ENCODE measurements around the gene SNRK. TPM values are rescaled to one million over a fixed set of nuclear protein-coding genes. Genes with fewer than 3 reads are reported as not detected.

Gene SNRK
- total and polyA plus RNA-seq, 9 of the 15 experiments (the other 6 are each of a cell fraction or from before 2014, with no cell fraction given) = 1.7 to 12.3 (median 7.3) TPM

GRCh38 chr3:43338295-43338694 is 52.0 kb downstream of the SNRK start (continued):
- TF ChIP-seq CTBP1 (IDR thresholded peaks at IDR 0.05; ENCODE audit: borderline replicate concordance) (no peak), ZNF280B (CRISPR knock-in tag; IDR thresholded peaks at IDR 0.05) (peak; percentile 83; the same call in 1 of the 2 replicates), SMARCA5 (IDR thresholded peaks at IDR 0.05) (no peak), SMARCC2 (IDR thresholded peaks at IDR 0.05; ENCODE audit: low read depth) (no peak), ZFX (CRISPR knock-in tag; IDR thresholded peaks at IDR 0.05) (no peak), ZFPM2 (CRISPR knock-in tag; IDR thresholded peaks at IDR 0.05) (no peak), SAFB (IDR thresholded peaks at IDR 0.05; ENCODE audit: borderline replicate concordance, low read depth, low read length) (no peak), HES1 (IDR thresholded peaks at IDR 0.05; ENCODE audit: low read depth) (no peak), RHOXF2B (CRISPR knock-in tag; conservative IDR thresholded peaks at IDR 0.05) (no peak), SRF (CRISPR knock-in tag; IDR thresholded peaks at IDR 0.05) (no peak), MED1 (CRISPR knock-in tag; IDR thresholded peaks at IDR 0.05; ENCODE audit: borderline replicate concordance) (no peak), TRIM28 (IDR thresholded peaks at IDR 0.05) (peak; percentile 100), NFYB (IDR thresholded peaks at IDR 0.05; ENCODE audit: extremely low read depth, insufficient read length) (no peak), HNRNPLL (IDR thresholded peaks at IDR 0.05; ENCODE audit: low read depth, low read length, poor library complexity, severe bottlenecking) (no peak), ZNF444 (CRISPR knock-in tag; IDR thresholded peaks at IDR 0.05) (no peak), CREB1 (IDR thresholded peaks at IDR 0.05) (no peak), CREB1 (CRISPR knock-in tag; IDR thresholded peaks at IDR 0.05) (no peak), PYGO2 (tag; IDR thresholded peaks at IDR 0.05) (0 out of 2 replicates have a peak, but pooled peaks have one; percentile 12), VEZF1 (CRISPR knock-in tag; IDR thresholded peaks at IDR 0.05) (no peak), FOS (IDR thresholded peaks at IDR 0.05; ENCODE audit: extremely low read depth, insufficient read length) (no peak), MEF2A (IDR thresholded peaks at IDR 0.05; ENCODE audit: control insufficient read depth, low read depth, low read length) (no peak), MTA1 (IDR thresholded peaks at IDR 0.05; ENCODE audit: borderline replicate concordance) (no peak), ZBTB1 (CRISPR knock-in tag; IDR thresholded peaks at IDR 0.05; ENCODE audit: borderline replicate concordance, low read depth) (no peak), HDGF (IDR thresholded peaks at IDR 0.05) (no peak), ZNF518B (CRISPR knock-in tag; IDR thresholded peaks at IDR 0.05) (no peak)

Measured in K562 (cell line).